ENCODE measurements around the gene TRAF1. TPM values are rescaled to one million over a fixed set of nuclear protein-coding genes. Genes with fewer than 3 reads are reported as not detected.
"Not testable (repeated sequence)": the region's sequence is repeated elsewhere in the genome, so short reads cannot be mapped to it uniquely, and the experiment has no call there.

TRAF1 gene
- total RNA-seq, 1 experiment from 2014 or later: 1.7 TPM

GRCh38 chr9:120971471-120971870, 44.9 kb upstream of the TRAF1 start:
- BruUV-seq (replicated peaks); H3K4me1 ChIP-seq (ENCODE audit: control insufficient read depth in 1 of 2, insufficient read depth in 2 of 2, low read length in 2 of 2); ATAC-seq; H4K20me1 ChIP-seq (ENCODE audit: insufficient read depth); H3K9me2 ChIP-seq (ENCODE audit: insufficient read depth); H3K9me3 ChIP-seq (ENCODE audit: control insufficient read depth in 1 of 2, insufficient read depth in 1 of 2, low read depth in 1 of 2, low read length in 2 of 2); POLR2A ChIA-PET; H3K27me3 ChIP-seq (ENCODE audit: insufficient read depth, low read length); H3K4me2 ChIP-seq (ENCODE audit: low read length); H3K36me3 ChIP-seq (ENCODE audit: control insufficient read depth in 1 of 2, insufficient read depth in 2 of 2, low read length in 2 of 2); H3K9ac ChIP-seq (ENCODE audit: low read length); DNase-seq (ENCODE audit: low read depth, low spot score); H3K4me3 ChIP-seq (replicated peaks in 1 of 2; ENCODE audit: low read depth in 1 of 2, low read length in 2 of 2); intact Hi-C loops (cut with micrococcal nuclease); H2AFZ ChIP-seq (ENCODE audit: low read depth, low read length, poor library complexity, severe bottlenecking); H3K27ac ChIP-seq (ENCODE audit: low read depth, low read length); RAD21 ChIA-PET (ENCODE audit: low non-redundant PET in 1 of 2, low total read pairs in 2 of 2, uncharacterized antibody in 2 of 2, unreplicated experiment in 2 of 2); H3K79me2 ChIP-seq (ENCODE audit: insufficient read depth, low read length): not testable (repeated sequence)
- CTCF ChIA-PET: interaction anchor here (1.2 to 1.5 kb wide), 2 partner anchors 10 to 89 kb away, joined by 3 to 8 read pairs; no protein-coding TSS in a partner anchor

- no peak overlapping the region for H3K4me3 ChIP-seq (replicated peaks in 1 of 2; ENCODE audit: low read depth in 1 of 2, low read length in 2 of 2)
- no peaks in the 10 kb centered on the region for H3K79me2 ChIP-seq (ENCODE audit: insufficient read depth, low read length)
- no peaks in the 10 kb centered on the region for H3K9me3 ChIP-seq (ENCODE audit: control insufficient read depth in 1 of 2, insufficient read depth in 1 of 2, low read depth in 1 of 2, low read length in 2 of 2)
- no peak overlapping the region for H3K27ac ChIP-seq (ENCODE audit: low read depth, low read length)
- H3K4me2 ChIP-seq (ENCODE audit: low read length): no peak overlapping the region
- TF ChIP-seq CTCF (IDR thresholded peaks at IDR 0.05 in 2 of 3, conservative IDR thresholded peaks at IDR 0.05 in 1 of 3; ENCODE audit: borderline replicate concordance in 1 of 3, insufficient read depth in 1 of 3, low read depth in 2 of 3, low read length in 2 of 3): no peak
- TF ChIP-seq FOSL1 (IDR thresholded peaks at IDR 0.05; ENCODE audit: low read depth): no peak
- no peak for TF ChIP-seq EZH2 (IDR thresholded peaks at IDR 0.05)
- no peak for TF ChIP-seq SRF (IDR thresholded peaks at IDR 0.05; ENCODE audit: low read depth)
- no peak for TF ChIP-seq ZFX (IDR thresholded peaks at IDR 0.05)
- no peak for TF ChIP-seq SIN3A (IDR thresholded peaks at IDR 0.05; ENCODE audit: low read depth)
- ChIA-PET RAD21 (ENCODE audit: low non-redundant PET in 1 of 2, low total read pairs in 2 of 2, uncharacterized antibody in 2 of 2, unreplicated experiment in 2 of 2) (interaction anchor here in 1 of 2 experiments (0.5 kb wide), 1 partner anchor 36 kb away, joined by 3 read pairs; no protein-coding TSS in a partner anchor), POLR2A (no interaction called here), CTCF (interaction anchor here (1.5 kb wide), 1 partner anchor 16 kb away, joined by 5 read pairs; no protein-coding TSS in a partner anchor)
- H3K9me2 ChIP-seq (ENCODE audit: insufficient read depth): no peaks in the 10 kb centered on the region
- ATAC-seq (no peak), DNase-seq (ENCODE audit: low read depth, low spot score) (no peak)
- no TSS peak for BruUV-seq (replicated peaks)
- H3K4me1 ChIP-seq (ENCODE audit: control insufficient read depth in 1 of 2, insufficient read depth in 2 of 2, low read length in 2 of 2): no peaks in the 10 kb centered on the region
- no peak overlapping the region for H2AFZ ChIP-seq (ENCODE audit: low read depth, low read length, poor library complexity, severe bottlenecking)
- no peak overlapping the region for H3K9ac ChIP-seq (ENCODE audit: low read length)
- no peaks in the 10 kb centered on the region for H3K27me3 ChIP-seq (ENCODE audit: insufficient read depth, low read length)
- H3K36me3 ChIP-seq (ENCODE audit: control insufficient read depth in 1 of 2, insufficient read depth in 2 of 2, low read length in 2 of 2): no peaks in the 10 kb centered on the region
- no peaks in the 10 kb centered on the region for H4K20me1 ChIP-seq (ENCODE audit: insufficient read depth)
- intact Hi-C loops (cut with micrococcal nuclease): no loop called here
Observed at GRCh38 chr9:120970244-120970643, 43.6 kb upstream of the TRAF1 start.
